COR-L47 (cell line): ENCODE measurements around the gene CORO6.
"Not testable (repeated sequence)": the region's sequence is repeated elsewhere in the genome, so short reads cannot be mapped to it uniquely, and the experiment has no call there.

Experiments used
- DNase-seq: peaks from one replicate; lab custom pipeline; 2025; lab: John Stamatoyannopoulos, UW

CORO6 gene

DNA sequence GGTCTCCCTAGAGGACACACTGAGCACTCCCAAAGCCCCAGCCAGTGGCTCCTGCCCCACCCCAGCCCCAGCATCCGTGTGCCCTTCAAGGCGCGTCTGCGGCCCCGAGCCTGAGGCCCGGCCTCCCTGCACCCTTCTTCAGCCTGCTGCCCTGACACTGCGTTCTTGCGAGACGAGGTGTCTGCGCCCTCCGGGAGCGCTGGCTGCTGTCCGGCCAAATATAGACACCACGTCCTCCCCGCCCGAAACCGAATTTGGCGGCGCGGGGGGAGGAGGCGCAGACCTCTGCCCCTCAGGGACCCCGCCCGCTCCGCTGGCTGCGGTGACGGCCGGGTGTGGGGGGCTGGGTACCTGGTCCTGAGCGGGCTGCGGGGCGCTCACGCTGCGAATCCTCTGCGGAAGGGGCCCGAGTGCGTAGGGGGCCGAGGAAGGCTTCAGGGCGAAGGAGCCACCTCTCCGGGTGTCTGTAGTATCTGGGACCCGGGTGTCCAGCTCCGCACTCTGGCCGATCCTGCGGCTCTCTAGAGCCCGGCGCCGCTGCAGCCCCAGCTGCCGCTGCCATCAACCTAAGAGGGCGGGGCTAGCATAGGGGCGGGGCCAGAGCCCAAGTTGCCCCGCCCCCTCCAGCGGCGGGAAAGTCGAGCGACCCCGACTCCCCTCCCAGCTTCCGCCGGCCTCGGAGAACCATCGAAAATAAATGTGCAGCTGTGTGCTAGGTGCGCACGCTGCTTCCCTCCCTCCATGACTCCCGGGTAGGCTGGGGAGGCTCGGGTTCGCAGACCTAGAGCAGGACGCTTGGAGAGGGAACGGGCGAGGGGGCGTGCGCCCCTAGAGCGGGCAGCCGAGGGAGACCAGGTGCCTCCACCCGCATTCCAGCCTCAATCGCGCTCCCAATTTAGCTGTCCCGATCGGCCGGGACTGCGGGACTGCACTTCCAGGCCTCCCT, at the start of gene CORO6:
Gene CORO6, minus strand, starts transcription at position 576 of the 946 bp plus-strand sequence. CDS start 1,491 bp downstream, outside the sequence.
- no peak for DNase-seq

DNA sequence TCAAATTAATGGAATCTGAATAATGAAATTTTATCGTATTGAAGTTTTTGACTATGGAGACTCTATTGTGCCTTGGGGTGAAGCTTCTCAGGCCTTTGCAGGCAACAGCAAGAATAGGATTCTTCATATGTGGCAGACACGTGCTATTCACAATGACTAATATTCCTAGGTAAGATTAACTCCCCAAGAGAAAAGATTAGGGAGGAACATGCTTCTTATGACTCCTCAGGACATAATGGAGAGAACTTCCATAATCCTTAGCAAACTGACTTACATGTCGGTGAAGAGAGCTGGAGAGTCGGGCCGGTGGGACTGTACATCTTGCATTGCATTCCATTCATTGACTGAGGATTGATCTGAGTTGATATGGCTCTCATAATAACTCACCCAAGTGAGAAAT, 48.9 kb upstream of the CORO6 start:
- DNase-seq: no peak

- DNase-seq: no peak
Measured at GRCh38 chr17:29669266-29669665, 46.6 kb upstream of the CORO6 start.

DNA sequence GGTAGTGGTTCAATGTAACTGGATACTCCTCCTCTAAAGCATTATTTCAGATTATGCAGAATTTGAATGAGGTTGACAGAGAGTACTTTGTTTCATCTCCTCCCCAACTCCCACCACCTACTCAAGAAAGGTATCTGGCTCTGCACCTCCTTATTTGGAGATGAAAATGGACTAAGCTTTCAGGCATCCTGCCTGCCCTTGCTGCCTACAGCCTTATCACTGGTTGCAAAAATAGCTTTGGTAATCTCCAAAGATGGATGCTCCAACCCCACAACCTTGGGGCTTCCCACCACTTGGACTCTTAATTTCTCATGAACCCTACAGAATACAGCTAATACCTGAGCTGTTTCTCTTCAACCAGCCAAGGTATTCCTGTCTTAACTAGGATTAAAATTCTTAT, 45.3 kb upstream of the CORO6 start:
- no peak for DNase-seq

GRCh38 chr17:29665481-29665810, 42.7 kb upstream of the CORO6 start:
- no peak for DNase-seq

GRCh38 chr17:29664743-29665480, 42.2 kb upstream of the CORO6 start:
- no peak for DNase-seq

DNA sequence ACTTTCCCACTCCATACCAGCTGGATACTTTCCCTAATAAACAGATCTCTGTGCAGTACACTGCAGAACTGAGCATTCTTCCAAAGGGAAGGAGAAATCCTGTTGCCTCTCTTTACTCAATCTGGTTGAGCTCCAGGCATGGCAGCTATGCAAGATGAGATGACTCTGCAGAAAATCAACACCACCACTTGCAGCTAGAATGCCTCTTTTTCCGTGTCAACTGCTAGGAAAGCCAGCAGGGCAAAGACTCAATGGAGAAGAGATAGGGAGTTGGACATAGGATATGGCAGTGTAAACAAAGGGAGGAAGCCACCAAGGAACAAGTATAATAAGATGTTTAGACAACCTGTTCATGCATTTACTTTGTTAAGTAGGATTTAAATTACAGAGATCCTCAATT, 40.4 kb upstream of the CORO6 start:
- no peak for DNase-seq

- no peak for DNase-seq
Measured at GRCh38 chr17:29661213-29661612, 38.5 kb upstream of the CORO6 start.

- DNase-seq: no peak
Measured at GRCh38 chr17:29659155-29659554, 36.4 kb upstream of the CORO6 start.

DNA sequence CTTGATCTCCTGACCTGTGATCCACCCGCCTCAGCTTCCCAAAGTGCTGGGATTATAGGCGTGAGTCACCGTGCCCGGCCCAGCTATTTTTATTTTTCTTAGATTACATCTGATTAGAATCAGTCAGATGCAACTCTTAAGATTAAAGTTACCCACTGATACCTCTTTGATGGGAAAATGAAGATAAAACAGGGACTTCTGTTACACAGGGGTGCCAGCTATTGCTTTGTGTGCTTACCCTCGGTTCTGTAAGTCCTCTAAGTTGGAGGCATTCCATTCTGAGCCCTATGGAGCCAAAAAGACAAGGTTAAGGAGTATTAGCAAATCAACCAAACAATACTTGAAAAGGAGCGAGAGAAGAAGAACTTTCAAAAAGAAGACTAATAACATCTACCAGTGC, 32.6 kb upstream of the CORO6 start:
- DNase-seq: no peak

DNA sequence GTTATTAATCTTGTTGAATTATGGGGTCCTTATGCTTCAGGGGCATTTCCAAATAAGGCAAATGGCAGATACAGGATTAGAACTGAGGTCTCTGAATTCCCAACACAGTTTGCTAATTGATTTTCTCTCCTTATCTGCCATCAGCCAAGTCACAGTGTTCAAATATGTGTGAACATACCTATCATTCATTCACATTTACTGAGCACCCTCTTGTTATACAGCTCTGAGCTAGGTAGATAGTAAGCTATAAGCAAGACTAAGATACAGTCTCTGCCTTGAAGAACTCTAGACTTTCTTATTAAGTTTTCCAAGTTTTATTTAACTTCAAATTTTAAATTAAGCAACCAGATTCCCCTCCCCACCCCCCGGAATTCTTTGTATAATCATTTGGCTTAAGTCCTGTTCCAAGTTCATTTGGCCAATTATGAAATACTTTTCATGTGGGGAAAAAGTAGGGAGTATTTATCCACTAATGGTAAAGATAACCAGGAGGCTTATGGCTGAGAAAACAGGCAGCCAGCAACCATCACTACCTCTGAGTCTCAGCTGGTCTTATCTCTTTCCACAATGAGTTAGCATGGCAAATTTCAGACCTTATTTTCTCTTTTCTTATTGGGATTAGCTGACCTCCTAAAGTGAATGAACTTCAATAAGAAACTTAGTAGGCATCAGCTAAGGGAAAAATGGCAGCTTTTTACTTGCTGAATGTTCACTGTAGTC, 31.4 kb upstream of the CORO6 start:
- no peak for DNase-seq

GRCh38 chr17:29652976-29653375, 30.3 kb upstream of the CORO6 start:
- DNase-seq: no peak

- not testable (repeated sequence) for DNase-seq
Measured at GRCh38 chr17:29651913-29652312, 29.2 kb upstream of the CORO6 start.

DNA sequence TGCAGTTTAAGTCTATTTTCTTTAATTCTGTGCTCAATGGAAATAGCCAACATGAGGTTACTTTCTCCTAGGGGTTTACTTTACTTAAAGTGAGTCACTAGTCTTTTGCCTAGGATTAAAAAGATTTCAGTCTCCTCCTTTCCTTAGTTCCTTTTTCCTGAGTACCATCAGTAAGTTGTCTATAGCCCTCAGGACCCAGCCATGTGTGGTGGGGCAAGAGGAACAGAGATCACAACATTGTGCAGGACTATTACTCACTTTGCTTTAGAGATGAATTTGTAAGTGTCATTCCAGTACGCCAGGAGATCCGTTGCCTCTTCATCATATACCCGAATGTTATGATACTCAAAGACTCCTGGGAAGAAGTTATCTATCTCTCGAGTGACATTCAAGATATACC, 27.7 kb upstream of the CORO6 start:
- DNase-seq: no peak

DNA sequence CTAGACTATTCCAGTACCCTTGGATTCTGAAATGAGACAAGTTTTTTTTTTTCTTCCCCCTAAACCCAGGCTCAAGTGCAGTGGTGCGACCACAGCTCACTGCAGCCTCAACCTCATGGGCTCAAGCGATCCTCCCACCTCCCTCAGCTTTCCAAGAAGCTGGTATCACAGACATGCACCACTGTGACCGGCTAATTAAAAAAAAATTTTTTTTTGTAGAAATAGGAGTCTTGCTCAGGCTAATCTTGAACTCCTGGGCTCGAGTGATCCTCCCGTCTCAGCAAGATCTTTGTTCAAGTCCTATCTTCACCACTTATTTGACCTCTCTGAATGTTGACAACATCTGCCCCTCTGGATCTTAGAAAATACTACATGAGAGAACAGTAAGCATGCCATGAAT, 26.6 kb upstream of the CORO6 start:
- no peak for DNase-seq

- DNase-seq: no peak
Measured at GRCh38 chr17:29648005-29648404, 25.3 kb upstream of the CORO6 start.

DNA sequence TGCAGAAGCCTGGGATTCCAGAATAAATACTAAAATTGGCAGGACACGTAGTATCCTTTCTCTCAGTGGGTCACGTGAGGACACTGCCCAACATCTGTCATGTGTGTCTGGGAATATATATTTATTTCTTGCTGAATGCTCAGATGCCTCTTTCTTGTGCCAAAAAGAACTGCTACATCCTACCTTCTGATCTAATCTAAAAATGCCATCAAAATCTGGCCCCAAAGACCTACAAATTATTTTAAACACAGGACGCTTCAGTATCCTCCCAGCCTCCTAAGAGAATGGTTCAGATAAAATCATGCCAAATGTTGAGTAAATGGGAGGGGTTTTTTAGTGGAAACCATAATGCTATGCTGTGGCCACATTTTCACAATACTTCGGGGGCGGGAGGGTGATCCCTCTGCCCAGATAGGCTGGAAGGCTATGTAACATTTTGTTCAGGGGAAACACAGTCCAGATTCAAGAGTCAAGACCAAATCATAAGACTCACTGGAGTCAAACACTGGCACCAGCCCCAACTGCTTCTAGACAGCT, 22.9 kb upstream of the CORO6 start:
- DNase-seq: no peak

GRCh38 chr17:29643817-29644160, 21.1 kb upstream of the CORO6 start:
- DNase-seq: no peak

GRCh38 chr17:29642171-29642611, 19.5 kb upstream of the CORO6 start:
- no peak for DNase-seq

DNA sequence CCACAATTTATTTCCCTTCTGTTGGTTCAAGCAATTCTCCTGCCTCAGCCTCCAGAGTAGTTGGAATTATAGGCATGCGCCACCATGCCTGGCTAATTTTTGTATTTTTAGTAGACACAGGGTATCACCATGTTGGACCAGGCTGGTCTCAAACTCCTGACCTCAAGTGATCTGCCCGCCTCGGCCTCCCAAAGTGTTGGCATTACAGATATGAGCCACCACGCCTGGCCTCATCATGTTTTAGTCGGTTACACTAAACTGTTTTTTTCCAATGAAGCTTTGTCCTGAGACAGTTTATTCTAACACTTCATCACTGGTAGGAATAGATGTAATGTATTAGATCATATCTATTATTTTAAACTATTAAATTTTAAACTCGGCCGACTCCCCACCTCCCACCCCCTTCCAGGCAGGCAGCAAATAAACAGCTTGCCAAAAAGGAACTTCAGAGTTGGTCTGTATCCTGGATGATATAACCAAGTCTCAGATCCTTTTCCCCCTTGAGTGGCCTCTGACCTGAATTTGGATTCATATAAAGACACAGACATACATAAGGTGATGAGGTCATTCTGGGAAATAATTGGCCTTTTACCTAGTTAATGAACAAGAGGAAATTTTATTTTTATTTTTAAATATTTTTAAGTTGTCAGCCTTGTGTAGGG, 18.4 kb upstream of the CORO6 start:
- no peak for DNase-seq

DNA sequence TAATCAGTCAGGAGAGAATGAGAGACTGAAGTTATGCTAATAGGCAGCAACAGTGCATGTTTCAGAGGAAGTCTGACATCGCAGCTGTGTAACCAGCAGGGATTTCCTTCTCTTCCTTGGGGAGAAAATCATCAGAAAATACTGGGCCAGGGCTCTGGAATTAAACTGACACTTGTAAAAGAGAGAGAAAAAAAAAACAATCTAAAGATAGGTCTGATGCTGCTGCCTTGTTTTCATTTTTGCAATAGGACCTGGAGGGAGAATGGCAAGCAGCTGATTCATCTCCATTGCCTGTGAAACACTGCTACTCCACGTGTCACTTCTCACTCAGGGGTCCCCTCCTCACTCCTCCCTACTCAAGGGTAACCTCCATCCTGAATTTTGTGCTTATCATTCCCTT, 17.7 kb upstream of the CORO6 start:
- no peak for DNase-seq

DNA sequence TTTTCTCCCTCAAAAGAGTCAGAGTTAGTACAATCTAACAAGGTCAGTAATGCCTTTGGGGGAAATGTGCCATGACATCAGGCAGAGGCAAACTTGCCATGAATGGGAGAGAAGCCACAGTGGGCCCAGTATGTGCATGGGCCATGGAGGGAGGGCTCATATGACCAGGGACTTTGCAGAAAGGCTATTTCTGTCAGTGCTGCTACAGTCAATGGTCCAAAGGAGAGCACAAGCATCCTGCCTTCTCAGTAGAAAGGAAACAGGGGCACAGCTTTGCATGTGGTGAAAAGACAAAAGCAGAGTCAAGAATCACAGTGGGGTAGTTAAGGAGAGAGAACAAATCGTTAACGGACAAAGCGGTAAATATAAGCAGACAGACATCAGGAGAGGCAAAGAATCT, 11.2 kb upstream of the CORO6 start:
- DNase-seq: no peak
